K562 (cell line): Measurements from ENCODE around the gene NEMP1. TPM values are rescaled to one million over a fixed set of nuclear protein-coding genes. Genes with fewer than 3 reads are reported as not detected.

Experiments
- ATAC-seq: fragments of 200-7000 bp; cut with Tn5 transposase; 3 replicates; pipeline ENCODE4 v1.9.1; 2020; ENCODE audit warnings: moderate library complexity
- BruUV-seq: library from RNA; stranded (reverse); fragments of 400-500 nt; replicated peaks from 2 replicates; lab custom pipeline; 2021; lab: Mats Ljungman, UMichigan
- CTCF ChIA-PET: fragments of 300-600 bp; formaldehyde crosslinking; extraction: SDS; loops from one replicate; lab custom pipeline; 2021; ENCODE audit warnings: low intra/inter-chr PET ratio; lab: Yijun Ruan, JAX
- POLR2A ChIA-PET: fragments of 300-600, 350-650 bp; sonication (Branson Sonifier 250); formaldehyde crosslinking; extraction: SDS; loops from one replicate; lab custom pipeline; 2021; ENCODE audit warnings: antibody characterized with exemption, inconsistent platforms; lab: Yijun Ruan, JAX
- DNase-seq, 4 experiments: peaks; one replicate each; pipeline versions ENCODE4 v3.0.0 to v3.0.0-alpha.2; 2011 to 2018; ENCODE audit warnings: low spot score in 3 of 4, mixed read lengths in 3 of 4; ENCODE audit errors: extremely low read depth in 1 of 4
- FAIRE-seq: peaks from 2 replicates; lab custom pipeline; 2011; peaks lifted over from hg19 to GRCh38; lab: Jason Lieb, UNC
- H2AFZ ChIP-seq: 2 replicates; pipeline ENCODE4 v1.6.0; 2011; ENCODE audit warnings: low read depth, low read length, control low read depth, inconsistent platforms
- H3K27ac ChIP-seq: fragments of 200-600 bp; 3 replicates; pipeline ENCODE4 v1.8.0; 2011; ENCODE audit warnings: low read depth, mild to moderate bottlenecking, control low read depth, inconsistent platforms, low read length, moderate library complexity, mixed read lengths; ENCODE audit errors: extremely low read depth
- H3K27me3 ChIP-seq, 2 experiments: fragments of 300-600 bp in 1 of 2; 2 replicates in 1 of 2; 3 replicates in 1 of 2; pipeline versions ENCODE4 v1.6.0 to v1.8.0; 2011; ENCODE audit warnings: inconsistent platforms in 2 of 2, low read length in 2 of 2, mild to moderate bottlenecking in 1 of 2, mixed read lengths in 1 of 2, moderate library complexity in 1 of 2; ENCODE audit not compliant: control insufficient read depth in 2 of 2, insufficient read depth in 2 of 2
- H3K36me3 ChIP-seq: fragments of 300-600 bp; 3 replicates; pipeline ENCODE4 v1.8.0; 2011; ENCODE audit warnings: mild to moderate bottlenecking, low read length, inconsistent platforms; ENCODE audit not compliant: control insufficient read depth, insufficient read depth
- H3K4me1 ChIP-seq, 2 experiments: fragments of 200-600 bp in 1 of 2; replicated peaks in 1 of 2; 2 replicates in 1 of 2; 3 replicates in 1 of 2; pipeline versions ENCODE4 v1.5.1 to v1.8.0; 2011; ENCODE audit warnings: inconsistent platforms in 2 of 2, low read length in 2 of 2, mild to moderate bottlenecking in 1 of 2, mixed read lengths in 1 of 2, moderate library complexity in 1 of 2; ENCODE audit not compliant: control insufficient read depth in 2 of 2, insufficient read depth in 2 of 2
- H3K4me2 ChIP-seq: 2 replicates; pipeline ENCODE4 v1.6.1; 2011; ENCODE audit warnings: low read length, control low read depth, inconsistent platforms, mixed read lengths; ENCODE audit not compliant: insufficient read depth
- H3K4me3 ChIP-seq: fragments of 200-600 bp; sonication (generic), shearing (Covaris generic); 2 replicates; pipeline ENCODE4 v1.5.1; 2016; ENCODE audit warnings: control low read depth, inconsistent platforms
- H3K79me2 ChIP-seq: fragments of 200-600 bp; 3 replicates; pipeline ENCODE4 v1.8.0; 2011; ENCODE audit warnings: low read length, inconsistent platforms; ENCODE audit not compliant: control insufficient read depth, insufficient read depth
- H3K9ac ChIP-seq, 2 experiments: 2 replicates each; pipeline versions ENCODE4 v1.6.0 to v1.6.1; 2011; ENCODE audit warnings: low read depth in 2 of 2, low read length in 2 of 2, control low read depth in 1 of 2, inconsistent platforms in 1 of 2, mild to moderate bottlenecking in 1 of 2, mixed read lengths in 1 of 2; ENCODE audit not compliant: insufficient read depth in 1 of 2
- H3K9me1 ChIP-seq: one replicate; pipeline ENCODE4 v1.6.0; 2011; ENCODE audit warnings: inconsistent platforms, mild to moderate bottlenecking, low read length, moderate library complexity; ENCODE audit not compliant: control insufficient read depth, insufficient read depth
- H3K9me3 ChIP-seq: replicated peaks from 2 replicates; pipeline ENCODE4 v1.5.1; 2011; ENCODE audit warnings: low read depth, low read length, inconsistent platforms; ENCODE audit not compliant: control insufficient read depth, insufficient read depth
- H4K20me1 ChIP-seq: replicated peaks from 2 replicates; pipeline ENCODE4 v1.6.1; 2011; ENCODE audit warnings: low read length, inconsistent platforms, mixed read lengths; ENCODE audit not compliant: control insufficient read depth, insufficient read depth
- CXXC5 ChIP-seq: fragments of 250-450 bp; sonication (Bioruptor Pico); IDR thresholded peaks from 2 replicates; pipeline ENCODE4 v1.8.0; 2022; ENCODE audit warnings: inconsistent platforms, mild to moderate bottlenecking, moderate library complexity
- WGBS: fragments of 100-300 bp; shearing (Covaris generic); methylation state at CpG from one replicate; pipeline ENCODE4 v1.1.6; 2016; ENCODE audit warnings: low coverage, mixed read lengths; ENCODE audit not compliant: insufficient coverage; ENCODE audit errors: missing lambda C conversion rate; 5-methylcytosine and 5-hydroxymethylcytosine counted together
- in situ Hi-C: fragments of 300-500 bp; cut with MboI; formaldehyde crosslinking; loops from 4 replicates; pipeline ENCODE4 v1.15.0; 2018; ENCODE audit warnings: inconsistent platforms, mixed read lengths
- intact Hi-C: fragments of 100-400 bp; cut with micrococcal nuclease; formaldehyde crosslinking; loops from 2 replicates; pipeline ENCODE4 v1.14.2; 2022
- polyA plus RNA-seq, 8 experiments: library from polyadenylated mRNA; depleted of rRNA in 4 of 8; stranded (reverse) in 5 of 8; unstranded in 3 of 8; fragments of >200 nt; fragmentation: Nextera tagmentation in 2 of 8; fragmentation: Illumina TruSeq in 1 of 8; extraction: Ambion mirVana in 2 of 8; extraction: Trizol in 1 of 8; gene quantifications; 2 replicates each; pipeline versions ENCODE4 v1.2.1 to v1.2.3, GENCODE V29; 2011 to 2014; ENCODE audit warnings: inconsistent platforms in 1 of 8, missing spikeins in 1 of 8
- total RNA-seq, 7 experiments: library from RNA; depleted of rRNA in 6 of 7; stranded (reverse); fragments of >200 nt in 6 of 7; fragmentation: Illumina TruSeq in 2 of 7; extraction: Trizol in 2 of 7; gene quantifications; 2 replicates each; pipeline versions ENCODE4 v1.2.1 to v1.2.3, GENCODE V29; 2011 to 2021; ENCODE audit warnings: low replicate concordance in 1 of 7
- TF ChIP-seq, protein P1 (sequence below): fragments of 450-650 bp; formaldehyde crosslinking; IDR thresholded peaks from 2 replicates; pipeline ENCODE4 v1.4.0; 2020; ENCODE audit warnings: mild to moderate bottlenecking, mixed read lengths
- TF ChIP-seq, protein P2 (sequence below): fragments of 450-650 bp; conservative IDR thresholded peaks from 2 replicates; pipeline ENCODE4 v1.6.1; 2016; ENCODE audit warnings: missing genetic modification characterization, low read depth, mild to moderate bottlenecking, control low read depth, missing compliant biosample characterization

The NEMP1 gene
- total and polyA plus RNA-seq, 9 of the 15 experiments (the other 6 are each of a cell fraction or from before 2014, with no cell fraction given) = 9.5 to 82.2 (median 41.2) TPM

DNA sequence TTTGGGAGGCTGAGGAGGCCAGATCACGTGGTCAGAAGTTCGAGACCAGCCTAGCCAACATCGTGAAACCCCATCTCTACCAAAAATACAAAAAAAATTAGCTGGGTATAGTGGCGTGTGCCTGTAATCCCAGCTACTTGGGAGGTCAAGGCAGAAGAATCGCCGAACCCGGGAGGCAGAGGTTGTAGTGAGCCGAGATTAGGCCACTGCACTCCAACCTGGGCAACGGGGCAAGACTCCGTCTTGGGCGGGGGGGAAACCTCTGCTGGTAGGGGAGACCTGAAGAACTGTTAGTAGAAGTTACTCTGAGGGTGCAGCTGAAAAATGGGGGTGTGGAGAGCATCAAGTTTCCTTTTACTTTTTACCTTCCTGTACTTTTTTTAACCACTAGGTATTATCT, 47.5 kb upstream of the NEMP1 start:
- Histone ChIP-seq H3K4me1 (peaks cover 7 to 28% of the 10 kb centered on the region in 2 experiments), H3K4me3 (no peak overlapping the region), H3K9me3 (peaks cover 7% of the 10 kb centered on the region), H3K9me1 (no peaks in the 10 kb centered on the region), H3K27ac (no peak overlapping the region), H3K4me2 (no peak overlapping the region), H3K79me2 (no peaks in the 10 kb centered on the region), H2AFZ (no peak overlapping the region), H3K9ac (no peak overlapping the region), H3K36me3 (no peaks in the 10 kb centered on the region), H3K27me3 (no peaks in the 10 kb centered on the region), H4K20me1 (no peaks in the 10 kb centered on the region)
- TF ChIP-seq CXXC5 (CRISPR knock-in tag) = no peak
- TF ChIP-seq, protein P1, sequence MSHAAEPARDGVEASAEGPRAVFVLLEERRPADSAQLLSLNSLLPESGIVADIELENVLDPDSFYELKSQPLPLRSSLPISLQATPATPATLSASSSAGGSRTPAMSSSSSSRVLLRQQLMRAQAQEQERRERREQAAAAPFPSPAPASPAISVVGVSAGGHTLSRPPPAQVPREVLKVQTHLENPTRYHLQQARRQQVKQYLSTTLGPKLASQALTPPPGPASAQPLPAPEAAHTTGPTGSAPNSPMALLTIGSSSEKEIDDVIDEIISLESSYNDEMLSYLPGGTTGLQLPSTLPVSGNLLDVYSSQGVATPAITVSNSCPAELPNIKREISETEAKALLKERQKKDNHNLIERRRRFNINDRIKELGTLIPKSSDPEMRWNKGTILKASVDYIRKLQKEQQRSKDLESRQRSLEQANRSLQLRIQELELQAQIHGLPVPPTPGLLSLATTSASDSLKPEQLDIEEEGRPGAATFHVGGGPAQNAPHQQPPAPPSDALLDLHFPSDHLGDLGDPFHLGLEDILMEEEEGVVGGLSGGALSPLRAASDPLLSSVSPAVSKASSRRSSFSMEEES (CRISPR knock-in tag) = peak; percentile 30; the same call in 1 of the 2 replicates
- TF ChIP-seq, protein P2, sequence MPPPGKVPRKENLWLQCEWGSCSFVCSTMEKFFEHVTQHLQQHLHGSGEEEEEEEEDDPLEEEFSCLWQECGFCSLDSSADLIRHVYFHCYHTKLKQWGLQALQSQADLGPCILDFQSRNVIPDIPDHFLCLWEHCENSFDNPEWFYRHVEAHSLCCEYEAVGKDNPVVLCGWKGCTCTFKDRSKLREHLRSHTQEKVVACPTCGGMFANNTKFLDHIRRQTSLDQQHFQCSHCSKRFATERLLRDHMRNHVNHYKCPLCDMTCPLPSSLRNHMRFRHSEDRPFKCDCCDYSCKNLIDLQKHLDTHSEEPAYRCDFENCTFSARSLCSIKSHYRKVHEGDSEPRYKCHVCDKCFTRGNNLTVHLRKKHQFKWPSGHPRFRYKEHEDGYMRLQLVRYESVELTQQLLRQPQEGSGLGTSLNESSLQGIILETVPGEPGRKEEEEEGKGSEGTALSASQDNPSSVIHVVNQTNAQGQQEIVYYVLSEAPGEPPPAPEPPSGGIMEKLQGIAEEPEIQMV (tag) = no peak
- DNase-seq (no peak), ATAC-seq (no peak), FAIRE-seq (no peak)
- intact Hi-C loops = loop anchor here (10.0 kb wide), 1 partner anchor 119 kb away; no protein-coding TSS in a partner anchor
- no TSS peak for BruUV-seq
- 56% methylated on average over 11 of the region's 11 CpGs for WGBS
- POLR2A ChIA-PET = interaction anchor here (0.7 to 1.2 kb wide), 3 partner anchors 9 to 61 kb away, joined by 3 to 6 read pairs (median 4); no protein-coding TSS in a partner anchor
- in situ Hi-C loops = no loop called here
- CTCF ChIA-PET = no interaction called here
